Common myeloid progenitor, CD34-positive (primary cell): ENCODE results near the gene SFTPB.

Source experiments
- CTCF ChIA-PET: fragments of 350-600 bp; sonication (Branson Sonifier 250); formaldehyde crosslinking; loops from one replicate; lab custom pipeline; 2021; ENCODE audit warnings: antibody characterized with exemption; lab: Charles Lee
- POLR2A ChIA-PET: fragments of 350-600 bp; sonication (Branson Sonifier 250); formaldehyde crosslinking; loops from one replicate; lab custom pipeline; 2021; ENCODE audit warnings: antibody characterized with exemption; lab: Charles Lee
- DNase-seq, 3 donors: peaks; one replicate each; pipeline versions ENCODE4 v3.0.0 to v3.0.0-alpha.2; 2013
- H3K27ac ChIP-seq, 2 experiments: 1 replicate in 1 of 2; 2 replicates in 1 of 2; pipeline ENCODE4 v1.7.0; 2013; ENCODE audit warnings: inconsistent platforms in 2 of 2, low read length in 2 of 2, mild to moderate bottlenecking in 2 of 2, low read depth in 1 of 2, moderate library complexity in 1 of 2; ENCODE audit not compliant: severe bottlenecking in 2 of 2, insufficient read depth in 1 of 2, poor library complexity in 1 of 2
- H3K27me3 ChIP-seq, 5 experiments: replicated peaks in 2 of 5; 1 replicate in 3 of 5; 2 replicates in 2 of 5; pipeline versions ENCODE4 v1.6.1 to v1.7.0; 2013; ENCODE audit warnings: low read length in 4 of 5, mild to moderate bottlenecking in 2 of 5, moderate library complexity in 2 of 5, inconsistent platforms in 1 of 5; ENCODE audit not compliant: insufficient read depth in 5 of 5, control insufficient read depth in 4 of 5
- H3K36me3 ChIP-seq, 4 experiments: 1 replicate in 2 of 4; 2 replicates in 2 of 4; pipeline versions ENCODE4 v1.6.1 to v1.7.0; 2013; ENCODE audit warnings: low read length in 3 of 4, control low read depth in 1 of 4, mild to moderate bottlenecking in 1 of 4; ENCODE audit not compliant: control insufficient read depth in 4 of 4, insufficient read depth in 4 of 4
- H3K4me1 ChIP-seq, 4 experiments: 1 replicate in 3 of 4; 2 replicates in 1 of 4; pipeline versions ENCODE4 v1.6.1 to v1.7.1; 2013; ENCODE audit warnings: low read length in 3 of 4, mild to moderate bottlenecking in 3 of 4, control low read depth in 1 of 4, inconsistent platforms in 1 of 4, moderate library complexity in 1 of 4; ENCODE audit not compliant: control insufficient read depth in 4 of 4, insufficient read depth in 4 of 4; ENCODE audit errors: control extremely low read depth in 1 of 4
- H3K4me3 ChIP-seq, 7 experiments: 1 replicate in 4 of 7; 2 replicates in 3 of 7; pipeline versions ENCODE4 v1.5.1 to v1.7.0; 2013; ENCODE audit warnings: mild to moderate bottlenecking in 7 of 7, low read length in 6 of 7, moderate library complexity in 6 of 7, inconsistent platforms in 2 of 7, low read depth in 2 of 7, control low read depth in 1 of 7; ENCODE audit not compliant: insufficient read depth in 4 of 7, control insufficient read depth in 1 of 7; ENCODE audit errors: extremely low read depth in 1 of 7
- H3K9me3 ChIP-seq, 5 experiments: 1 replicate in 4 of 5; 2 replicates in 1 of 5; pipeline versions ENCODE4 v1.6.1 to v1.7.1; 2013; ENCODE audit warnings: low read length in 4 of 5, mild to moderate bottlenecking in 2 of 5, inconsistent platforms in 1 of 5, low read depth in 1 of 5, moderate library complexity in 1 of 5; ENCODE audit not compliant: control insufficient read depth in 4 of 5, insufficient read depth in 2 of 5; ENCODE audit errors: control extremely low read depth in 1 of 5
- WGBS: methylation state at CpG from one replicate; pipeline ENCODE4 v1.1.5; 2013; ENCODE audit not compliant: insufficient coverage; 5-methylcytosine and 5-hydroxymethylcytosine counted together

SFTPB gene

GRCh38 chr2:85644909-85645308, 23.1 kb downstream of the SFTPB start:
- H3K27me3 ChIP-seq = no peaks in the 10 kb centered on the region
- WGBS = 96% methylated on average over 6 of the region's 8 CpGs
- CTCF ChIA-PET = interaction anchor here (0.6 to 7.4 kb wide), 3 partner anchors 10 to 419 kb away, joined by 3 to 69 read pairs (median 3); no protein-coding TSS in a partner anchor
- no peak overlapping the region for H3K4me3 ChIP-seq
- H3K4me1 ChIP-seq = no peaks in the 10 kb centered on the region
- peaks cover 40 to 96% (median 64%) of the 10 kb centered on the region in 4 experiments for H3K36me3 ChIP-seq
- POLR2A ChIA-PET = no interaction called here
- no peaks in the 10 kb centered on the region for H3K9me3 ChIP-seq
- DNase-seq = no peak
- no peak overlapping the region for H3K27ac ChIP-seq

GRCh38 chr2:85642725-85643124, 25.3 kb downstream of the SFTPB start:
- no peak for DNase-seq
- Histone ChIP-seq H3K36me3 (peaks cover 34 to 91% (median 61%) of the 10 kb centered on the region in 4 experiments), H3K27ac (no peak overlapping the region), H3K9me3 (no peaks in the 10 kb centered on the region), H3K4me3 (no peak overlapping the region), H3K4me1 (no peaks in the 10 kb centered on the region), H3K27me3 (no peaks in the 10 kb centered on the region)
- CTCF ChIA-PET = interaction anchor here (1.3 to 7.4 kb wide), 3 partner anchors 8 to 32 kb away, joined by 3 to 69 read pairs (median 5); no protein-coding TSS in a partner anchor
- 100% methylated on average over 1 of the region's 3 CpGs for WGBS
- POLR2A ChIA-PET = no interaction called here

GRCh38 chr2:85635636-85636035, 32.4 kb downstream of the SFTPB start:
- no peak overlapping the region for H3K4me3 ChIP-seq
- WGBS = 95% methylated on average over 3 of the region's 4 CpGs
- H3K9me3 ChIP-seq = no peaks in the 10 kb centered on the region
- peak overlapping the region in 1 of 2 experiments; percentile 29 for H3K27ac ChIP-seq
- CTCF ChIA-PET = interaction anchor here (0.8 to 9.5 kb wide), 13 partner anchors 8 to 179 kb away, joined by 3 to 69 read pairs (median 6); partner anchors contain the start of gene GGCX
- no peaks in the 10 kb centered on the region for H3K4me1 ChIP-seq
- DNase-seq = no peak
- H3K36me3 ChIP-seq = peaks cover 34 to 84% (median 57%) of the 10 kb centered on the region in 4 experiments
- no peaks in the 10 kb centered on the region for H3K27me3 ChIP-seq
- POLR2A ChIA-PET = no interaction called here

GRCh38 chr2:85635011-85635410, 33.0 kb downstream of the SFTPB start:
- POLR2A ChIA-PET = no interaction called here
- Histone ChIP-seq H3K27ac (no peak overlapping the region), H3K9me3 (no peaks in the 10 kb centered on the region), H3K4me3 (no peak overlapping the region), H3K27me3 (no peaks in the 10 kb centered on the region), H3K4me1 (no peaks in the 10 kb centered on the region), H3K36me3 (peaks cover 39 to 85% (median 60%) of the 10 kb centered on the region in 4 experiments)
- WGBS = 86% methylated on average over 5 of the region's 8 CpGs
- DNase-seq = no peak
- CTCF ChIA-PET = interaction anchor here (0.8 to 9.5 kb wide), 11 partner anchors 8 to 444 kb away, joined by 3 to 69 read pairs (median 17); no protein-coding TSS in a partner anchor

GRCh38 chr2:85631316-85631715, 36.7 kb downstream of the SFTPB start:
- H3K4me1 ChIP-seq = no peaks in the 10 kb centered on the region
- ChIA-PET CTCF (interaction anchor here (0.7 to 9.5 kb wide), 5 partner anchors 10 to 113 kb away, joined by 3 to 69 read pairs (median 5); partner anchors contain the start of gene SFTPB), POLR2A (no interaction called here)
- DNase-seq = no peak
- H3K4me3 ChIP-seq = no peak overlapping the region
- H3K27ac ChIP-seq = no peak overlapping the region
- 100% methylated on average over 1 of the region's 3 CpGs for WGBS
- no peaks in the 10 kb centered on the region for H3K27me3 ChIP-seq
- H3K9me3 ChIP-seq = no peaks in the 10 kb centered on the region
- peaks cover 36 to 85% (median 58%) of the 10 kb centered on the region in 4 experiments for H3K36me3 ChIP-seq

GRCh38 chr2:85628658-85629057, 39.3 kb downstream of the SFTPB start:
- ChIA-PET POLR2A (interaction anchor here (1.0 to 1.2 kb wide), 2 partner anchors 8 to 67 kb away, joined by 3 to 4 read pairs; no protein-coding TSS in a partner anchor), CTCF (interaction anchor here (1.3 to 5.2 kb wide), 2 partner anchors 8 kb away, joined by 3 to 35 read pairs; no protein-coding TSS in a partner anchor)
- H3K27ac ChIP-seq = peak overlapping the region in 1 of 2 experiments; percentile 34
- no peaks in the 10 kb centered on the region for H3K27me3 ChIP-seq
- WGBS = 89% methylated on average over 1 of the region's 2 CpGs
- H3K9me3 ChIP-seq = no peaks in the 10 kb centered on the region
- peak in 1 of 3 donors; percentile 17 for DNase-seq
- no peak overlapping the region for H3K4me3 ChIP-seq
- no peaks in the 10 kb centered on the region for H3K4me1 ChIP-seq
- H3K36me3 ChIP-seq = peaks cover 40 to 89% (median 63%) of the 10 kb centered on the region in 4 experiments

- Histone ChIP-seq H3K4me3 (no peak overlapping the region), H3K27me3 (no peaks in the 10 kb centered on the region), H3K27ac (no peak overlapping the region), H3K36me3 (peaks cover 29 to 86% (median 57%) of the 10 kb centered on the region in 4 experiments), H3K4me1 (no peaks in the 10 kb centered on the region), H3K9me3 (no peaks in the 10 kb centered on the region)
- CTCF ChIA-PET = interaction anchor here (5.7 kb wide), 1 partner anchor 13 kb away, joined by 38 read pairs; no protein-coding TSS in a partner anchor
- WGBS = 86% methylated on average over 5 of the region's 5 CpGs
- DNase-seq = no peak
- POLR2A ChIA-PET = no interaction called here
Observed at GRCh38 chr2:85623991-85624390, 44.0 kb downstream of the SFTPB start.
